Activated gamma-delta T cell (primary cell): ENCODE results near the gene SELENOF.
"Not testable (repeated sequence)": the region's sequence is repeated elsewhere in the genome, so short reads cannot be mapped to it uniquely, and the experiment has no call there.

Source experiments
- DNase-seq: peaks from one replicate; lab custom pipeline; 2025; lab: John Stamatoyannopoulos, UW

SELENOF gene

DNA sequence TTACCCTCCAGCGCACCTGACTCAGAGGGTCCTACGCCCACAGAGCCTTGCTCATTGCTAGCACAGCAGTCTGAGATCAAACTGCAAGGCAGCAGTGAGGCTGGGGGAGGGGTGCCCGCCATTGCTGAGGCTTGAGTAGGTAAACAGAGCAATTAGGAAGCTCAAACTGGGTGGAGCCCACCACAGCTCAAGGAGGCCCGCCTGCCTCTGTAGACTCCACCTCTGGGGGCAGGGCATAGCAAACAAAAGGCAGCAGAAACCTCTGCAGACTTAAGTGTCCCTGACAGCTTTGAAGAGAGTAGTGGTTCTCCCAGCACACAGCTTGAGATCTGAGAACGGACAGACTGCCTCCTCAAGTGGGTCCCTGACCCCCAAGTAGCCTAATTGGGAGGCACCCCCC is 99.8 kb downstream of the SELENOF start:
- not testable (repeated sequence) for DNase-seq
